ENCODE results near the gene SLC25A42.

GRCh38 chr19:19039901-19040300, 23.9 kb upstream of the SLC25A42 start:
- TF ChIP-seq CTCF (IDR thresholded peaks at IDR 0.05): no peak
- TF ChIP-seq POLR2A (IDR thresholded peaks at IDR 0.05): no peak
- no peak for TF ChIP-seq POLR2AphosphoS5 (IDR thresholded peaks at IDR 0.05; ENCODE audit: insufficient read depth in 1 of 2, low read depth in 1 of 2)
